GM18907 (cell line): ENCODE measurements around the gene PTRH2.
"Not testable (repeated sequence)": the region's sequence is repeated elsewhere in the genome, so short reads cannot be mapped to it uniquely, and the experiment has no call there.

Source experiments
- ATAC-seq: cut with Tn5 transposase; IDR thresholded peaks from one replicate; pipeline ENCODE4 v1.9.1; 2021; ENCODE audit warnings: mild to moderate bottlenecking, moderate library complexity; ENCODE audit not compliant: unreplicated experiment

PTRH2 gene

GRCh38 chr17:59707149-59707970, at the start of gene PTRH2, which contains the start of gene VMP1:
PTRH2 (minus strand) TSS chr17:59707430; CDS start chr17:59697978, 9,452 bp downstream.
VMP1 (plus strand) TSS chr17:59707654; CDS start chr17:59731447, 23,793 bp downstream.
- ATAC-seq: peak; percentile 95

DNA sequence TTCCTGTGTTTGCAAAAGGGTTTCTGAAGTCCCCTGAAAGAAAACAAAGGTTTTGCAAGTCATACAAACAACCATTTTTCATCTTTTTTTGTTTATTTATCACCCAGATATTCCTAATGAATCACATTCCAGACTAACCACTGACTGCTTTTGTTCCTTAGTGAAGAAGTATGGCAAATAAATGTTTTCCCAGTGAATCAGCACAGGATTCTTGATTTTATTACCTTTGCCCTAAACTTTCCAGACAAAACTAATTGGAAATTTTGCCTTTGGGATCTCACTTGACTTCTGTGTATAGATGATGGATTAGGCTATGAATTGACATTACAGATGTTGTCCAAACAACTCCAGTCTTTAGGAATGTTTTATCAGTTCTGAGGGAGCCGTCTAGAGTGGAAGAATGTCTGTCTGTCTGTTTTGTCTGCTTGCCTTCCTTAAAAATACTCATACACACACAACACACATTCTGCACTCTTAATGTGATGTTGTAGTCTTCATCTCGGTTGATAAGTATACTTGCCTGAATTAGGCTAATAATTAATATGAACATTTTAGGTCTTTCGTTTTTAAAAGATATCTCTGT, 49.1 kb upstream of the PTRH2 start:
- no peak for ATAC-seq

GRCh38 chr17:59755069-59755468, 47.8 kb upstream of the PTRH2 start:
- not testable (repeated sequence) for ATAC-seq

DNA sequence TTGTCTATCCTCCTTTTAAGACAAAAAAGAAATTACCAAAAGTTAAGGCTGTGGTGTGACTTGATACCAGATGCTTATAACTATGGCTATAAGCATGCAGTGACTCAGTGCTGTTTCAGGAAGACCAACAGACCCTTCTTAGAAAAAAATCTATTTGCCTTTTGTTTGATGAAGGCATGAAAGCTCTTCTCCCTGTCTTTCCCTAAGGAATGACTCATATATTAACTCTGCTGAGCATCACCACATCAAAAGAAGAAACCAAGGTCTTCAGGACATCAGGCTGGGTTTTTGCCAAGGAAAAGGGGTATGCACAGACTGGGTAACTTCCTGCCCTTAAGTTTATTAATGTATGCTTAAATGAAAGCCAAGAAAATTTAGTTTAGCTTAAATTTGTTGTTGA, 47.3 kb upstream of the PTRH2 start:
- ATAC-seq: no peak

- ATAC-seq: peak; percentile 52
Measured at GRCh38 chr17:59753522-59754467, 46.6 kb upstream of the PTRH2 start.

- no peak for ATAC-seq
Measured at GRCh38 chr17:59752922-59753321, 45.7 kb upstream of the PTRH2 start.

GRCh38 chr17:59752446-59752845, 45.2 kb upstream of the PTRH2 start:
- ATAC-seq: no peak

DNA sequence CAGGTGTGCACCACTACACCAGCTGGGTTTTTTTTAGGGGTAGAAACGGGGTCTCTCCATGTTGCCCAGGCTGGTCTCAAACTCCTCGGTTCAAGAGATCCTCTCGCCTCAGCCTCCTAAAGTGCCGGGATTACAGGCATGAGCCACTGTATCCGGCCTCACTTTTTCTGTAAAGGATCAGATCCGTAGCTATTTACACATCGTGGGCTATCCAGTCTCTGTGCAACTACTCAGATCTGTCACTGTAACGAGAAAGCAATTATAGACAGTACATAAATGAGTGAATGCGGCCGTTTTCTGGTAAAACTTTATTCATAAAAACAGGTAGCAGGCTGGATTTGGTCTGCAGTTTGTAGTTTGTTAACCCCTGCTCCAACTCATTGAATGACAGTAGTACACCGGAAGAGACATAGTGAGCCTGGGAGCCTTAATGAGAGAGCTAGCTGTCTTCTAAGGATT, 44.8 kb upstream of the PTRH2 start:
- no peak for ATAC-seq

DNA sequence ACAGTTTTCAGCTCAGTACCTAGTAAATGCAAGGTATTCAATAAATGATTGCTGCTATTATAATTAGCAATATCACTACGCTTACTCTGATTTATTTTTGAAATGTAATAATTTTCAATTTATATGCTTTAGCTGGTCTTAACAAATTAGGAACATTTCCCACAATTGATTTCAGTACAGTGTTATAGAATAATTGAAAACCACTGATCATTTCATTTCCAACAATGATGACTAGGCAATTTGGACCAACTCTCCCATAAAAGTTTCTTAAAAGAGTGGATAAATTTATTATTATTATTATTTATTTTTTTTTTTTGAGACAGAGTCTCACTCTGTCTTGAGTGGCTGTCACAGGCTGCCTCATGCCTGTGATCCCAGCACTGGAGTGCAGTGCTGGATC, 41.4 kb upstream of the PTRH2 start:
- ATAC-seq: no peak

- no peak for ATAC-seq
Measured at GRCh38 chr17:59746849-59747445, 39.7 kb upstream of the PTRH2 start.

- no peak for ATAC-seq
Measured at GRCh38 chr17:59745040-59745439, 37.8 kb upstream of the PTRH2 start.

DNA sequence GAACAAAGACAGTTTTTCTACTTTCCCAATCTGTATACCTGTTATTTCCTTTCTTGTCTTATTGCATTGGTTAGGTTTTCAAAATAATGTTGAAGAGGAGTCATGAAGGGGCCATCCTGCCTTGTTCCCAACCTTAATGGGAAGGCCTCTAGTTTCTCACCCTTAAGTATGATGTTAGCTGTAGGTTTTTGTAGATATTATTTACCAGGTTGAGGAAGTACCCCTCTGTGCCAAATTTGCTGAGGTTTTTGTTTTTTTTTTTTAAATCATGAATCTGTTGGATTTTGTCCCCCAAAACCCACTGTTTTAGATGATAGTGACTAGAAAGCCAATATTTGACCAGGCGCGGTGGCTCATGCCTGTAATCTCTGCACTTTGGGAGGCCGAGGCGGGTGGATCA, 36.6 kb upstream of the PTRH2 start:
- ATAC-seq: no peak

- ATAC-seq: no peak
Measured at GRCh38 chr17:59737324-59737723, 30.1 kb upstream of the PTRH2 start.

- ATAC-seq: no peak
Measured at GRCh38 chr17:59734226-59734625, 27.0 kb upstream of the PTRH2 start.

DNA sequence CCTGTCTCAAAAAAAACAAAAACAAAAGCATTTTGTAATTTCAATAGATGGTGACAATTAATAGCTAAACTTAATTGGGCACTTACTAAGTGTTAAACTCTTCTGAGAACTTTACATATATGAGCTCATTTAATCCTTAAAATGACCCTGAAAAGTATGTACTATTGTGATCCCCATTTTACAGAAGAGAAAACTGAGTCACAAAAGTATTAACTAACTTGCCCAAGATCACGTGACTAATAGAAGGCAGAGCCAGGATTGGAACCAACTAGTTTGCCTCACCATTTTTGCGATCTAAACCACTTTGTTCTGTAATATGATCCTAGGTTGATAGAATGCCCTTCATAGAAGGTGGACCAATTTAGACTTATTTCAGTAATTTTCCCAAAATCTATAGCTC, 26.5 kb upstream of the PTRH2 start:
- ATAC-seq: no peak

DNA sequence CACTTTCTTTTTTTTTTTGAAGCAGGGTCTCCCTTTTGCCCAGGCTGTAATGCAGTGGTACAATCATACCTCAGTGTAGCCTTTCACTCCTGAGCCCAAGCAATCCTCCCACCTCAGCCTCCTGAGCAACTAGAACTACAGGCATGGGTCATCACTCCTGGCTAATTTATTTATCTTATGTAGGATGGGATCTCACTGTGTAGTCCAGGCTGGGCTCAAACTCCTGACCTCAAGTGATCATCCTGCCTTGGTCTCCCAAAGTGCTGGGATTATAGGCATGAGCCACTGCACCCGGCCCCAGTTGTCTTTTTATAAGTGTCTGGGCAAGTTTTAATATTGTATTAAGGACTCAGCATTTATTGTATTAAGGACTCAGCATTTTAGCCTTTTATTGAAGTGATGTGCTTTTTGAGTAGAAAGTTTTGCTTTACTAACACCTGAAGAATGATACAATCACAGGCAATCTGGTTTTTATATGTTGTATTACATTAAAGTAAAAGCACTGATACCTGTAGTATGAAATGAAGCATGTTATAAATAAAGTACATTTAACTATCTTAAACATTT, 23.1 kb upstream of the PTRH2 start:
- no peak for ATAC-seq

GRCh38 chr17:59727817-59728533, 20.7 kb upstream of the PTRH2 start:
- ATAC-seq: no peak

DNA sequence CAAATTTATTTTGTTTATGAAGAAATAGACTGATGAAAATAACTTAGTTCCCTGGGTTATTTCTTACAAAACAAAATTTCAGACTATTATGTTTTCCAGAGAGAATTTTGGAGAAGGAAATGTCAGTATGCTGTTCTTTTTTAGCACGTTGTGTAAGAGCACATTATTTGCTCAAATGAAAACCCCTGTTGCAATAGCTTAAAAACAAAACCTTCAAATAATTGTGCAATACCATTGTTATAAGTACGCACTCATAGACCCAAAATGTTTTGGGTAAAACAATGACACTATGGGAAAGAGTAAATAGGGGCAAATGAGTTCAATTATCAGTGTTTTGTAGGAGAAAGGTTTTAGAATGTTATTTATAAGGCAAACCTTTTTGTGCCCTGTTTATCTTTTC, 18.5 kb upstream of the PTRH2 start:
- ATAC-seq: no peak

GRCh38 chr17:59723607-59724006, 16.4 kb upstream of the PTRH2 start:
- ATAC-seq: no peak

GRCh38 chr17:59723041-59723440, 15.8 kb upstream of the PTRH2 start:
- no peak for ATAC-seq
